IPS-NIHi7 (cell line): ENCODE data around the gene PPP1R2.

Experiments
- DNase-seq: peaks from one replicate; pipeline ENCODE4 v3.0.0; 2012; ENCODE audit warnings: mixed read lengths; ENCODE audit errors: extremely low spot score

The PPP1R2 gene

DNA sequence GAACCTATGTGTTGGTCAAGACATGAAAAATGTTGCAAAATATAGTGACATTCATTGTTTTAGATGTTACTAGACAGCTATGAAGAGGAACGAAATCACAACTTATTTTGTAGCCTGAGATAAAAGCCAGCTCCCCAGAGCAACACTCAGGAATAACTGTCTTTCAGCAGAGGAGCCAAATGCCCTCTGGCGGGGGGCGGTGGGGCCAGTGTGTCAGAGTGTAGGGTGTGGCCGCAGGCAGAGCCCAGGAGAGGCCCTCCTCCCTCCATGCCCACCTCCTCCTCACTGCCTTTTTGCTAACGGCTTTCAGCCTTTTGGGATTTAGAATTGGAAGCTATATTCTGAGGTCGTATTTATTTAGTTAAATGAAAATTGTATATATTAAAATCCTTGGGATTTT, 23.7 kb upstream of the PPP1R2 start:
- no peak for DNase-seq

- DNase-seq: no peak
Measured at GRCh38 chr3:195565716-195566115, 22.6 kb upstream of the PPP1R2 start.

- no peak for DNase-seq
Measured at GRCh38 chr3:195563317-195563716, 20.2 kb upstream of the PPP1R2 start.

DNA sequence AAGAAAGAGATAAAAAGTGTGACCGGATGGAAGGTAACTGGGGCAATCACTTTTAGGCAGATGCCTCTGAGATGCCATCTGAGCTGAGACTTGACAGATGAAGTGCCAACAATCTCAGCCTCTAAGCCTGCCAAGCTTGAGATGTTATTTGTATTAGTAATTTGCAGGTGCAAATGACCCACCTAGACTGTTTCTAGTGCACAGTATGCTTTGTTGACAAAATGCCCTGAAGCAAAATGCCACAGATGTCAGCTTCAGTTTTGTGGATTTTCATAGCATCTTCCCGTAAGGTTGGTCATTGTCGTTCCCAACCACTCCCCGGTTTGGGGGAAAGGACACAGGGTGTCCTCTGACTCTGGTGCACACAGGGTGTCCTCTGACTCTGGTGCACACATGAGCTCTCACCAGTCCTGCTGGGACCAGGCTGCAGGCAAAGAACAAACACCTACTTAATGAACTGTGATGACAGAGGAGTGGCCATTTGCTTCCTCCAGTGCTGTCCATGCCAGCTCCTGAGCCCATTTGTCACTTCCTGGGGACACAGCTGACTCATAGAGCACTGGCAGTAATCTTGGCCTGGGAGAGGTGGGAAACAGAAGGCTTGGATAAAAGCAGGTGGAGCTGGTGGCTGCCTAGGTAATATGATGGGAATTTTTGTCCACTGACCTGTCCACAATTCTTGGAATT, 16.7 kb upstream of the PPP1R2 start:
- DNase-seq: no peak

- DNase-seq: peak; percentile 44
Measured at GRCh38 chr3:195558602-195559001, 15.5 kb upstream of the PPP1R2 start.

DNA sequence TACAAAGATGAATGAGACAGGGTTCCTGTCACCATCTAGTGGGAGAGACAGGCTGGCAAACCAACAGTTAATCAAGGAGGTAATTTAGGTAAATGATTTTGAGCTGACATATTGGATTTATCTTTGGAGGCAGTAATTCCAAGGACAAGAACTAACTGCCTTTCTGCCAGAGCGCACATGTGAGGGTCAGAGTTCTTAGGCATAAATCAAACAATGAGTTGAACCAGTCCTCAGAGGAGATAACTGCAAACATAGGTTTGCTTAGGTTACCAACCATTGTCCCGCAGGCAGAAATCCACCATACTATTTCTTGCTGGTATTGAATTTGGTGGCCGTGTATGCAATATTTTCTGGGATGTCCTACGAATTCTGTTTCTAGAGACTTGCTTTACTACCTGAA, 14.2 kb upstream of the PPP1R2 start:
- DNase-seq: no peak

GRCh38 chr3:195556390-195556789, 13.3 kb upstream of the PPP1R2 start:
- DNase-seq: peak; percentile 61

DNA sequence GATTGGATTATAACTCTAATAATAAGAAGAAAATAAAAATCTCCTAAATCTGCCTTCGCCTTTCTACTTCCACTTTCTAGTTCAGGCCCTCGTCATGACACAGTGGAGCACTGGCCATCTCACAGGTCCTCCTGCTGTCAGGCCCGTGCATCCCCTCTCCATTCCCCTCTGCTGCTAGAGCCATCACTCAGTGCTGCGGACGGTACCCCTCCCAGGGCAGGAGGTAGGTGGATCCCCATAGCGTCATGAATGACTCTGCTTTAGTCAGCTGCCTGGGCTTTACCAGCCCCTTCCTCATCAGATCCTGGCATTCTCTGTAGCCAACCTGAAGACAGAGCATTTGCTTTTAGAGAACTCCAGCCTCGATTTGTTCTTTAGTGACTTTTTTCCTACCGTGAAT, 12.0 kb upstream of the PPP1R2 start:
- peak; percentile 48 for DNase-seq

- DNase-seq: no peak
Measured at GRCh38 chr3:195554458-195554857, 11.3 kb upstream of the PPP1R2 start.

DNA sequence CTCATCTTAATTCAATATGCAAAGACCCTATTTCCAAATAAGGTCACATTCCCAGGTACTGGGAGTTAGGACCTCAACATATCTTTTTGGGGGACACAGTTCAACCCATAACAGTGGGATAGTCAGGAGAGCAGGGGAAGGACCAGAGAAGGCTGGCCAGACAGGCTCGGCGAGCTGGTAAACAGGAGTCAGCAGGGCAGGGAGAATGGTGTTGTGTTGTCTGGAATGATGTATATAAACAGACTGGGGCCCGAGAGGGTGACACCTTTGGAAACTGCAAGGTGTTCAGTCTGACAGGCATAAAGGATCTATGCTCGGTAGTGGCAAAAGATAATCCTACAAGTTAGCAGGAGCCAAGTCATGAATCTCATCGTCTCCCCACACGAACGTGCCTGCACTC, 10.1 kb upstream of the PPP1R2 start:
- no peak for DNase-seq

GRCh38 chr3:195551381-195551978, 8.4 kb upstream of the PPP1R2 start:
- no peak for DNase-seq

DNA sequence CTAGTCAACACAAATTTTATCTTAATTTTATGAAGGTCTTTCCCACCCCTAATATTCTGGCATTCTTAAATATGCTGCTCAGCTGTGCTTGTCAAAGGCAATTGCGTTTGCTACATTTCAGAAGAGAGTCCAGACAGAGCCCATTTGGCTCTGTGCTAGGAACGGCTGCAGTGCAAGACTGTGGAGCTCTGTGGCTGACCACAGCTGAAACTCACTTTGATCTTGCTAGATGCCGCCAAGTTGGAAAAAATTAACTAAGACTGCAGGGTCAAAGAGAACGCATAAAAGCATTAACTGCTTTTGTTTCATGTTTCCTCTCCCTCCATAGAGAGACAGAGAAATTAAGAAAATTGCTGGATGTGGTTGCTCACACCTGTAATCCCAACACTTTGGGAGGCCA, 7.6 kb upstream of the PPP1R2 start:
- DNase-seq: no peak

- no peak for DNase-seq
Measured at GRCh38 chr3:195549931-195550519, 6.9 kb upstream of the PPP1R2 start.

GRCh38 chr3:195548987-195549386, 5.9 kb upstream of the PPP1R2 start:
- no peak for DNase-seq

DNA sequence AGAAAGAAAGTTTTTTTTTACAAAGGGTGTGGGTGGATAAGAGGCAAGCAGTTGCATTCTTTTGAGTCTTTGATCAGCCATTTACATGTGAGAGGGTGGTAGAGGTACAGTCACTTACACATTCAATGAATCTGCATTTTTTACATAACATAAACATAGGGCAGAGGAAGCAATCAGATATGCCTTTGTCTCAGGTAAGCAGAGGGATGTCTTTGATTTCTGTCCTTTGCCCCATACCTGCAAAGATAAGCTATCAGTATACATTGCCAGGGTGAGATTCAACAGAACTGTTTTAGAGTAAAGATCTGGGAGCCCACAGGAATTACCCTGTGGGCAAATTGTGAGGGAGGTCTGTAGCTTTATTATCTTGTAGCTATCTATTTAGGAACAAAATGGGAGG, 5.4 kb upstream of the PPP1R2 start:
- DNase-seq: no peak

DNA sequence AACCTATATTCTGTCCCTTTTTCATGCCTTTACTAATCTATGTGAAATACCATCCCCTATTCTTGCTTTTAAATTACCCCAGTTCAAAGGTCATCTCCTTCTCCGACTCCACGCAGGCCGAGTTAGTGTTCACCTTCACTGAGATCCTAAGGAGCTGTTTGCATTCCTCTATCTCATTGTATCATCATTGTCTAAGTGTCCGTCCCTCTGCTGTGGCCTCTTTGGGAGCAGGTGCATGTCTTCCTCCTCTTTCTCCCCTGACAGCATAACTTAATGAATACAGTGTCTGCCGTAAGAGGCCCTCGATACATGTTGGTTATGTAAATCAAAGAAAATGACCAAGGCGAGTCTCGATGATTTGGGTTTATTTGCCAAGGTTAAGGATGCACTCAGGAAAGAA, 4.9 kb upstream of the PPP1R2 start:
- DNase-seq: no peak

- DNase-seq: no peak
Measured at GRCh38 chr3:195546130-195546560, 3.0 kb upstream of the PPP1R2 start.

GRCh38 chr3:195544634-195545033, 1.5 kb upstream of the PPP1R2 start:
- no peak for DNase-seq

- DNase-seq: no peak
Measured at GRCh38 chr3:195544230-195544536, 1.1 kb upstream of the PPP1R2 start.

- peak; percentile 48 for DNase-seq
Measured at GRCh38 chr3:195543500-195544229, 540 bp upstream of the PPP1R2 start.

GRCh38 chr3:195542316-195542697, 818 bp downstream of the PPP1R2 start:
- DNase-seq: no peak

DNA sequence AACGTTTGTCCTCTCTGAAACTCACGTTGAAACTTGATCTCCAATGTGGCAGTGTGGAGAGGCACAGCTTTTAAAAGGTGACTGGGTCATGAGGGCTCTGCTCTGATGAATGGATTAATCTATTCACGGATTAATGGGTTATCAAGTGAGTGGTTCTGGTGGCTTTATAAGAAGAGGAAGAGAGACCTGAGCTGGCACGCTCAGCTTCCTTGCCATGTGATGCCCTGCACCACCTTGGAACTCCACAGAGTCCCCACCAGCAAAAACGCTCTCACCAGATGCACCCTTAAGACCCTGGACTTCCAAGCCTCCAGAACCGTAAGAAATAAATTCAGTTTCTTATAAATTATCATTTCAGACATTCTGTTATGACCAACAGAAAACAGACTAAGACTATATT, 2.6 kb downstream of the PPP1R2 start:
- DNase-seq: no peak

DNA sequence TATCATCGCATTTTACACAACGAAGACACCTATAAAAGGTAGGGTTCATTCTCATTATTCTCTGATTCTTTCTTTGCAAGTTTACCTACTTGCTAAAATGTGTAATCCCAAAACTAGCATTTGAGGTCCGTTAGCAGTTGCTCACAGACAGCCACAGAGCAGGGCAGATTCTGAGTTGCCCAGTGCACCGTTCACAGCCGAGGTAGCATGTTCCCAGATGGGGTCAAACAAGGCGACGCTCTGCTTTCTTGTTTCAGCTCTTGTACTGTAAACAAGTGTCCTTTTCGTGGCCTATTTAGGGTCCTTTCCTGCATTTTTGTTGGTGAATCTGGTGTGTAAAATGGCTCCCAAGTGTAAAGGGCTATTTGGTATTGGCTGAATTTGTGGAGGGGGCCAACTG, 3.1 kb downstream of the PPP1R2 start:
- no peak for DNase-seq
